ENCODE data around the gene SHMT2.
A peak's percentile ranks its signal among the peaks of the same experiment; 100 is the strongest.

SHMT2 gene

GRCh38 chr12:57229634-57230380, at the start of gene SHMT2:
SHMT2 (plus strand) TSS chr12:57229711; CDS start chr12:57229779, 68 bp downstream.
- peak; percentile 94 for DNase-seq (ENCODE audit: low spot score)

GRCh38 chr12:57180321-57180989, 49.1 kb upstream of the SHMT2 start:
- no peak for DNase-seq (ENCODE audit: low spot score)

GRCh38 chr12:57181072-57181471, 48.4 kb upstream of the SHMT2 start:
- no peak for DNase-seq (ENCODE audit: low spot score)

GRCh38 chr12:57181561-57182155, 47.9 kb upstream of the SHMT2 start:
- DNase-seq (ENCODE audit: low spot score) = no peak

- DNase-seq (ENCODE audit: low spot score) = peak; percentile 99
These were observed 46.5 kb upstream of the SHMT2 start for GRCh38 chr12:57182918-57183575.

GRCh38 chr12:57183939-57184725, 45.4 kb upstream of the SHMT2 start:
- no peak for DNase-seq (ENCODE audit: low spot score)

- DNase-seq (ENCODE audit: low spot score) = no peak
These were observed 44.1 kb upstream of the SHMT2 start for GRCh38 chr12:57185403-57185802.

GRCh38 chr12:57185906-57186508, 43.5 kb upstream of the SHMT2 start:
- no peak for DNase-seq (ENCODE audit: low spot score)

GRCh38 chr12:57187222-57188089, 42.1 kb upstream of the SHMT2 start:
- DNase-seq (ENCODE audit: low spot score) = no peak

GRCh38 chr12:57188090-57188425, 41.5 kb upstream of the SHMT2 start:
- DNase-seq (ENCODE audit: low spot score) = no peak

GRCh38 chr12:57190037-57190436, 39.5 kb upstream of the SHMT2 start:
- no peak for DNase-seq (ENCODE audit: low spot score)

GRCh38 chr12:57190821-57191220, 38.7 kb upstream of the SHMT2 start:
- no peak for DNase-seq (ENCODE audit: low spot score)

- no peak for DNase-seq (ENCODE audit: low spot score)
These were observed 38.1 kb upstream of the SHMT2 start for GRCh38 chr12:57191410-57191809.

GRCh38 chr12:57192920-57193319, 36.6 kb upstream of the SHMT2 start:
- no peak for DNase-seq (ENCODE audit: low spot score)

GRCh38 chr12:57193706-57194245, 35.7 kb upstream of the SHMT2 start:
- no peak for DNase-seq (ENCODE audit: low spot score)

GRCh38 chr12:57194253-57194652, 35.3 kb upstream of the SHMT2 start:
- DNase-seq (ENCODE audit: low spot score) = no peak

- DNase-seq (ENCODE audit: low spot score) = no peak
These were observed 34.3 kb upstream of the SHMT2 start for GRCh38 chr12:57195186-57195585.

GRCh38 chr12:57195611-57196371, 33.7 kb upstream of the SHMT2 start:
- DNase-seq (ENCODE audit: low spot score) = no peak

GRCh38 chr12:57196439-57196838, 33.1 kb upstream of the SHMT2 start:
- no peak for DNase-seq (ENCODE audit: low spot score)

- no peak for DNase-seq (ENCODE audit: low spot score)
These were observed 32.6 kb upstream of the SHMT2 start for GRCh38 chr12:57196956-57197355.

Data from iPS-NIHi11 (cell line).